ENCODE results near the gene MTCP1.

DNA sequence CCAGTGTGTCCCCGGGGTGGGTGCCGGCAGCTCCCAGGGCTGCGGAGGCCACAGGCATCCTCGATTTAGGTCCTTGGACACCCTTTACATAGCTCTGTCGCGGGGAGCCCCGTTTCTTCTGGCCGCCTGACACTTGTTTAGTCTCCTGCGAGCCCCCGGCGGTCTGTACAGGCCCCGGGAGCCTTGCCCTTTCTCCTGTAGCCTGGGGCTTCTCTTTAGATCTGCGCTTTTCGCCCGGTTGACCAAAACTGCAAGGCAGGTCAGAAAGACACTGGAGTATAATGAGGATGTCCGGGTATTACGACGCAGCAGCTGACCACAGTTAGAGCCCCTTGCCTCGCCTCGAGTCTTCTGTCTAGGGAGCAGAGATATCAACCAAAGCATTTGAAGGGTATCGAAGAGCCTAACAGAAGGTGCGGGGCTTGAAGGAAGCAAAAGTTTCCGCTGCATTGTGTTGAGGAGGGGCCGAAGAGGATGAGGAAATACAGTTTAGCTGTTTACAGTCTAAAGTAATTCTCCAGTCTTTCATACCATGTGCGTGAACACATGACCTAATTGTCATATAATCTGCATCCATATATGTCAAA is 851 bp upstream of the MTCP1 start:
- TF ChIP-seq EP300 (IDR thresholded peaks at IDR 0.05; ENCODE audit: borderline replicate concordance in 1 of 2, low read depth in 2 of 2, low read length in 2 of 2) (no peak), CTCF (IDR thresholded peaks at IDR 0.05; ENCODE audit: control extremely low read depth in 1 of 3, insufficient read depth in 1 of 3, low read depth in 1 of 3, low read length in 3 of 3) (no peak), TAF1 (IDR thresholded peaks at IDR 0.05; ENCODE audit: low read depth, low read length) (no peak), BRCA1 (IDR thresholded peaks at IDR 0.05; ENCODE audit: low read depth, low read length) (no peak), GABPA (IDR thresholded peaks at IDR 0.05; ENCODE audit: borderline replicate concordance, insufficient read depth, low read length) (no peak), TEAD4 (IDR thresholded peaks at IDR 0.05; ENCODE audit: low read depth, low read length) (no peak), YY1 (IDR thresholded peaks at IDR 0.05; ENCODE audit: low read depth, low read length) (no peak), ASH2L (IDR thresholded peaks at IDR 0.05; ENCODE audit: low read length) (no peak), CHD1 (IDR thresholded peaks at IDR 0.05; ENCODE audit: low read depth, low read length) (no peak), ZNF274 (IDR thresholded peaks at IDR 0.05; ENCODE audit: borderline replicate concordance, extremely low read depth, low read length) (no peak), RNF2 (IDR thresholded peaks at IDR 0.05; ENCODE audit: borderline replicate concordance, low read depth, low read length, missing control alignments, poor library complexity, severe bottlenecking) (no peak), GTF2F1 (IDR thresholded peaks at IDR 0.05; ENCODE audit: borderline replicate concordance, low read depth, low read length) (no peak), CEBPB (IDR thresholded peaks at IDR 0.05; ENCODE audit: low read depth, low read length) (no peak), MAX (IDR thresholded peaks at IDR 0.05) (no peak)
